HepG2 (cell line): ENCODE data around the gene TBC1D32.

Experiments
- IKZF4 ChIP-seq: sonication (generic); formaldehyde crosslinking; IDR thresholded peaks from 2 replicates; pipeline ENCODE4 v1.5.1; 2020; ENCODE audit warnings: borderline replicate concordance, mild to moderate bottlenecking, low read depth, missing genetic modification reagents; ENCODE audit errors: not compliant biosample characterization
- MAX ChIP-seq: IDR thresholded peaks from 2 replicates; pipeline ENCODE4 v1.6.1; 2012; ENCODE audit warnings: inconsistent platforms
- NFIC ChIP-seq: IDR thresholded peaks from 2 replicates; pipeline ENCODE4 v1.6.1; 2012; ENCODE audit warnings: mild to moderate bottlenecking, low read length, inconsistent platforms
- RBFOX2 ChIP-seq: fragments of 200-400 bp; formaldehyde crosslinking; IDR thresholded peaks from 2 replicates; pipeline ENCODE4 v1.6.1; 2017; ENCODE audit warnings: low read depth, mild to moderate bottlenecking, low read length
- SMAD3 ChIP-seq: sonication (generic); formaldehyde crosslinking; IDR thresholded peaks from 2 replicates; pipeline ENCODE4 v1.4.0; 2020; ENCODE audit warnings: missing genetic modification reagents
- ZNF276 ChIP-seq: sonication (generic); formaldehyde crosslinking; IDR thresholded peaks from 2 replicates; pipeline ENCODE4 v1.4.0; 2020; ENCODE audit warnings: mild to moderate bottlenecking, low read depth, missing genetic modification reagents
- TF ChIP-seq, protein P1 (sequence below): sonication (generic); formaldehyde crosslinking; IDR thresholded peaks from 2 replicates; pipeline ENCODE4 v1.4.0; 2020; ENCODE audit warnings: missing genetic modification reagents, borderline replicate concordance
- TF ChIP-seq, protein P2 (sequence below): sonication (generic); formaldehyde crosslinking; IDR thresholded peaks from 2 replicates; pipeline ENCODE4 v1.5.0; 2020; ENCODE audit warnings: mild to moderate bottlenecking, missing genetic modification reagents, moderate library complexity

DNA sequence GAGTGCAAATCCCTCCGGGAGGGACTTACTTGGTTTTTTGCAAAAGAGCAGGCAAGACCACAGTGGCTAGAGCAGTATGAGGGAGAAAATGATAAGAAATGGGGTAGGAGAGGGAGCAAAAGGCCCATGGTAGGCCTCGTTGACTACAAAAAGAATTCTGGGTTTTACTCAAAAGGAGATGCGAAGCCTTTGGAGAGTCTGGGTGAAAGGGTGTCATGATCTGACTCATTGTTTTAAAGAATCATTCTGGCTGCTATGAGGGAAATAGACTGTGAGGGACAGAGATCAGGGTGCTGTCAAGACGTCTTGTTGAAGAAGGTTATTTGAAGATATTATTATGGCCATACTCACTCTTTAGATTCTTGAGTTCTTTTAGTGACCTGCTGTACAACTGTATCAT is 13.0 kb downstream of the TBC1D32 start:
- TF ChIP-seq, protein P1, sequence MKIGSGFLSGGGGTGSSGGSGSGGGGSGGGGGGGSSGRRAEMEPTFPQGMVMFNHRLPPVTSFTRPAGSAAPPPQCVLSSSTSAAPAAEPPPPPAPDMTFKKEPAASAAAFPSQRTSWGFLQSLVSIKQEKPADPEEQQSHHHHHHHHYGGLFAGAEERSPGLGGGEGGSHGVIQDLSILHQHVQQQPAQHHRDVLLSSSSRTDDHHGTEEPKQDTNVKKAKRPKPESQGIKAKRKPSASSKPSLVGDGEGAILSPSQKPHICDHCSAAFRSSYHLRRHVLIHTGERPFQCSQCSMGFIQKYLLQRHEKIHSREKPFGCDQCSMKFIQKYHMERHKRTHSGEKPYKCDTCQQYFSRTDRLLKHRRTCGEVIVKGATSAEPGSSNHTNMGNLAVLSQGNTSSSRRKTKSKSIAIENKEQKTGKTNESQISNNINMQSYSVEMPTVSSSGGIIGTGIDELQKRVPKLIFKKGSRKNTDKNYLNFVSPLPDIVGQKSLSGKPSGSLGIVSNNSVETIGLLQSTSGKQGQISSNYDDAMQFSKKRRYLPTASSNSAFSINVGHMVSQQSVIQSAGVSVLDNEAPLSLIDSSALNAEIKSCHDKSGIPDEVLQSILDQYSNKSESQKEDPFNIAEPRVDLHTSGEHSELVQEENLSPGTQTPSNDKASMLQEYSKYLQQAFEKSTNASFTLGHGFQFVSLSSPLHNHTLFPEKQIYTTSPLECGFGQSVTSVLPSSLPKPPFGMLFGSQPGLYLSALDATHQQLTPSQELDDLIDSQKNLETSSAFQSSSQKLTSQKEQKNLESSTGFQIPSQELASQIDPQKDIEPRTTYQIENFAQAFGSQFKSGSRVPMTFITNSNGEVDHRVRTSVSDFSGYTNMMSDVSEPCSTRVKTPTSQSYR (CRISPR knock-in tag) = no peak
- no peak for TF ChIP-seq MAX
- no peak for TF ChIP-seq ZNF276 (CRISPR knock-in tag)
- no peak for TF ChIP-seq IKZF4
- no peak for TF ChIP-seq NFIC
- no peak for TF ChIP-seq RBFOX2
- no peak for TF ChIP-seq SMAD3 (CRISPR knock-in tag)
- TF ChIP-seq, protein P2, sequence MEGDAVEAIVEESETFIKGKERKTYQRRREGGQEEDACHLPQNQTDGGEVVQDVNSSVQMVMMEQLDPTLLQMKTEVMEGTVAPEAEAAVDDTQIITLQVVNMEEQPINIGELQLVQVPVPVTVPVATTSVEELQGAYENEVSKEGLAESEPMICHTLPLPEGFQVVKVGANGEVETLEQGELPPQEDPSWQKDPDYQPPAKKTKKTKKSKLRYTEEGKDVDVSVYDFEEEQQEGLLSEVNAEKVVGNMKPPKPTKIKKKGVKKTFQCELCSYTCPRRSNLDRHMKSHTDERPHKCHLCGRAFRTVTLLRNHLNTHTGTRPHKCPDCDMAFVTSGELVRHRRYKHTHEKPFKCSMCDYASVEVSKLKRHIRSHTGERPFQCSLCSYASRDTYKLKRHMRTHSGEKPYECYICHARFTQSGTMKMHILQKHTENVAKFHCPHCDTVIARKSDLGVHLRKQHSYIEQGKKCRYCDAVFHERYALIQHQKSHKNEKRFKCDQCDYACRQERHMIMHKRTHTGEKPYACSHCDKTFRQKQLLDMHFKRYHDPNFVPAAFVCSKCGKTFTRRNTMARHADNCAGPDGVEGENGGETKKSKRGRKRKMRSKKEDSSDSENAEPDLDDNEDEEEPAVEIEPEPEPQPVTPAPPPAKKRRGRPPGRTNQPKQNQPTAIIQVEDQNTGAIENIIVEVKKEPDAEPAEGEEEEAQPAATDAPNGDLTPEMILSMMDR (CRISPR knock-in tag) = no peak
